Astrocyte (in vitro differentiated cells and primary cell): ENCODE results near the gene SYNM.

ENCODE experiments used
- EZH2 ChIP-seq: IDR thresholded peaks from 2 replicates; pipeline ENCODE4 v1.6.1; 2012; ENCODE audit warnings: mild to moderate bottlenecking, low read length, inconsistent platforms; ENCODE audit not compliant: insufficient read depth
- TF ChIP-seq, protein P1 (sequence below): IDR thresholded peaks from 2 replicates; pipeline ENCODE4 v1.5.1; 2011; ENCODE audit warnings: low read depth, mild to moderate bottlenecking, inconsistent platforms, low read length, moderate library complexity; ENCODE audit not compliant: insufficient read depth

DNA sequence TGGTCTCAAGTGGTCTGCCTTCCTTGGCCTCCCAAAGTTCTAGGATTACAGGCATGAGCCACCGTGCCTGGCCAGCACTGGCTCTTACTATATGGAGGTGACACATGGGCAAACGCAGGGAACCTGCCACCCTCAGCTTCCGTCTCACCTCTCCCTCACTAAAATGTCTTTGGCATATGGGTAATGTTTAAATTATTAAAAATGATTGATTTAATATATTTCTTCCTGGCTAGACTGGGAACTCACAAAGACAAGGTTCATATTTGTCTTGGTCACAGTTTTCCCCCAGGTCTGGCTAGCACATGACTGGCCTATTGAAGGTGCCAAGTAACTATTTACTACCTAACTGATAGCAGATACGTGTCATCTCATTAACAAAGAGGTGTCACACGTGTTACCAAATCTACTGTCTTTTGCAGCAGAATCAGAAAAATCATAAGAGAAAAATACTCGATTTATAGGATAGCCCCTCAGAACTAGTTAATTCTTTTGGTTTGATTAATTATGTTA is 48.2 kb downstream of the SYNM start:
- TF ChIP-seq, protein P1, sequence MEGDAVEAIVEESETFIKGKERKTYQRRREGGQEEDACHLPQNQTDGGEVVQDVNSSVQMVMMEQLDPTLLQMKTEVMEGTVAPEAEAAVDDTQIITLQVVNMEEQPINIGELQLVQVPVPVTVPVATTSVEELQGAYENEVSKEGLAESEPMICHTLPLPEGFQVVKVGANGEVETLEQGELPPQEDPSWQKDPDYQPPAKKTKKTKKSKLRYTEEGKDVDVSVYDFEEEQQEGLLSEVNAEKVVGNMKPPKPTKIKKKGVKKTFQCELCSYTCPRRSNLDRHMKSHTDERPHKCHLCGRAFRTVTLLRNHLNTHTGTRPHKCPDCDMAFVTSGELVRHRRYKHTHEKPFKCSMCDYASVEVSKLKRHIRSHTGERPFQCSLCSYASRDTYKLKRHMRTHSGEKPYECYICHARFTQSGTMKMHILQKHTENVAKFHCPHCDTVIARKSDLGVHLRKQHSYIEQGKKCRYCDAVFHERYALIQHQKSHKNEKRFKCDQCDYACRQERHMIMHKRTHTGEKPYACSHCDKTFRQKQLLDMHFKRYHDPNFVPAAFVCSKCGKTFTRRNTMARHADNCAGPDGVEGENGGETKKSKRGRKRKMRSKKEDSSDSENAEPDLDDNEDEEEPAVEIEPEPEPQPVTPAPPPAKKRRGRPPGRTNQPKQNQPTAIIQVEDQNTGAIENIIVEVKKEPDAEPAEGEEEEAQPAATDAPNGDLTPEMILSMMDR = no peak
- no peak for TF ChIP-seq EZH2
